ENCODE data around the gene RBFOX2.

GRCh38 chr22:35799150-35799549 is 229.5 kb downstream of the RBFOX2 start:
- TF ChIP-seq CTCF (IDR thresholded peaks at IDR 0.05) (no peak), POLR2A (IDR thresholded peaks at IDR 0.05) (no peak)

Measured in adrenal gland (tissue), 5 donors.